CD4-positive, alpha-beta T cell treated with Interleukin-1 beta for 1 hour (primary cell): ENCODE data around the gene PRSS50.

Experiments
- DNase-seq, 2 donors: peaks; one replicate each; pipeline ENCODE4 v3.0.0-alpha.2; 2020 to 2022

Gene PRSS50

DNA sequence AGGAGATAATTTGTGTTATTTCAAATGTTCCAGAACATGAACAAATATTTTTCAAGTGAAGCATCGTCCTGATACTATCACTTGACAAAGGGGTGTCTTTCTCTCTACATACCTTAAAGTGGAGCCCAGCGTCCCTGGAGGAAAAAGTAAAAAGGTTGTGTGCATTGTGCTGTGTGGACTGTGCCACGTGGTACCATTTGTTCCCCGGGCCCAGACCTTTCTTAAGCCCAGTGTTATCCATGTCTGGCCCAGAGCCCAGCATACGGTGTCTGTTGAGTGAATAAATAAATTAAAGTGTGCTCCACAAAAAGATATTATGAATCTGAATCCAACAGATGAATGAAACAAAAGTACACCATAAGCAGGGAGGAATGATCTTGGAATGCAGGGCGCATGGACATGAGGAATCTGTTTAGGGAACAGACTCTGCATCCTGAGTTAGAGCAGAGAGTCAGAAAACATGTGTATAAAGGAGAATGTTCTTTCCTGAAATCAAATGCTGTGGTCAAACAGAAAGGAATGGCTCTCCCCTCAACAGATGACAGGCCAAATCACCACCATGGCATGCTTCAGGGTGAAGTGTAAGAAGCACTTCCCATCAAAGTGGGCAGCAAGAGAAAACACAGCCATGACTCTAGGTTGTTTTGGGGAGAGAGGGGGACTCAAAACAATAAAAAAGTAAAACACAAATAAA lies 8.1 kb upstream of the PRSS50 start:
- no peak for DNase-seq

DNA sequence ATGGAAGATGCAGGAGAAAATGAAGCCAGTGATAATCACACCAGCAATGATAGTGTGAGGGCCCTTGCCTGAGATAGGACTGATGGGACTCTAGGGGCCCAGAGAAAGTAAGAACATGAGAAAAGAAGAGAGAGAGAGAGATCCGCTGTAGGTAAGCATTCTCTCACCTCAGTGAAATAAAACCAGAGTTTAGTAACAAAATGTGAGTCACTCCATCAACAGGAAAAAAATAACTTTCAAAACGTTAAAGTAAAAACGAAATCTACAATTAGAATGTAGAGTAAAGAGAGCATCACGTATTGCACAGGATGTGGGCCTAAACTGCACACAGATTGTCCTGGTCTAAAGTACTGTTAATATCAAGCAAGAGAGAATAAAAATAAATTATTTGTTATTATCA lies 6.8 kb upstream of the PRSS50 start:
- DNase-seq = no peak

- DNase-seq = no peak
These were observed 4.8 kb upstream of the PRSS50 start for GRCh38 chr3:46722443-46722842.

- DNase-seq = no peak
These were observed 3.3 kb upstream of the PRSS50 start for GRCh38 chr3:46721009-46721408.

DNA sequence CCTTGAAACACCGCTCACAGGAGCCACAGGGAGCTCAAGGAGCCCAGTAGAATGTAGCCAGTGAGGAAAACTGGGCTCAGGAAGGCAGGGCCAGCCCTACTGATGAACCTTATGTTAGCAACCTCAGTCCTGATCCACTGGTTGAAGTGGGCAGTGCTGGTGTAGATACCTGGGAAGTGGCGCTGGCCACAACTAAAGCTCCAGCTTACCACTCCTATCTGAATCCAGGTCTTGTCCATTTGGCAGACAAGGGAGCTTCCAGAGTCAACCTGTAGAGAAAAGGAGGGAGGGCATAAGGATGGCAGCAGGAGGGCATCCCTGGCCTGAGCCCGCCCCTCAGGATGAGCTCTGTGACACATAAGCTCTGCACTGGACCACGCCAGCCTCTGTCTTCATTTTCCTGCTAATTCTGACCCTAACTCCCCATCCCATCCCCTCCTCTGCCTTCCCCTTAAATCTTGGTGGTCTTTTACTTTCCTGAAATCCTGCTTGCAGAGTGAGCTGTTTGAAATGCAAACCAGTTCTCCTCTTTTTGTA lies 2.1 kb upstream of the PRSS50 start:
- DNase-seq = no peak

DNA sequence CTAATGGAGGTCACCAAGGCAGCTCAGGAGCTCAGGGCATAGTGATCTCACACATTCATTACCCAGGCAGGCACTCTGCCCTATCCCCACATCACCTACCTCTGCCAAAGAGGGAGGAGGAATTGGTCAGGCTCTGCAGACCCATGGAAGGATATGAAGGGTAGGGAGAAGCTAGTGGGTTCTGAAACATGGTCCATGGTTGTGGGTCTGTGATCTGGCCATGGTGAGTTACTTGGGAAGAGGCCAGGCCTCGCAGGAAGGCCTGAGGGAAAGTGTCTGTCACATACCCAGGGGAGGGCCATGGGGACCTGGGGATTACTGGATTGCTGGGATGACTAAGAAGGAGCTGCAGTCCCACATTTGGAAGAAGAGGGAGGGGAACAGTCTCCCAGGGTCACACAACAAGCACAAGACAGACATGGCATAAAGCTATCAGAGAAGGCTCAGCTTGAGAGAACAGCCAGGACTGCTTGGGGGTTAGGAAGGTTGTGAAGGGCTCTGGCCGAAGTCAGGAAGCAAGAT lies 1.4 kb upstream of the PRSS50 start:
- no peak for DNase-seq

DNA sequence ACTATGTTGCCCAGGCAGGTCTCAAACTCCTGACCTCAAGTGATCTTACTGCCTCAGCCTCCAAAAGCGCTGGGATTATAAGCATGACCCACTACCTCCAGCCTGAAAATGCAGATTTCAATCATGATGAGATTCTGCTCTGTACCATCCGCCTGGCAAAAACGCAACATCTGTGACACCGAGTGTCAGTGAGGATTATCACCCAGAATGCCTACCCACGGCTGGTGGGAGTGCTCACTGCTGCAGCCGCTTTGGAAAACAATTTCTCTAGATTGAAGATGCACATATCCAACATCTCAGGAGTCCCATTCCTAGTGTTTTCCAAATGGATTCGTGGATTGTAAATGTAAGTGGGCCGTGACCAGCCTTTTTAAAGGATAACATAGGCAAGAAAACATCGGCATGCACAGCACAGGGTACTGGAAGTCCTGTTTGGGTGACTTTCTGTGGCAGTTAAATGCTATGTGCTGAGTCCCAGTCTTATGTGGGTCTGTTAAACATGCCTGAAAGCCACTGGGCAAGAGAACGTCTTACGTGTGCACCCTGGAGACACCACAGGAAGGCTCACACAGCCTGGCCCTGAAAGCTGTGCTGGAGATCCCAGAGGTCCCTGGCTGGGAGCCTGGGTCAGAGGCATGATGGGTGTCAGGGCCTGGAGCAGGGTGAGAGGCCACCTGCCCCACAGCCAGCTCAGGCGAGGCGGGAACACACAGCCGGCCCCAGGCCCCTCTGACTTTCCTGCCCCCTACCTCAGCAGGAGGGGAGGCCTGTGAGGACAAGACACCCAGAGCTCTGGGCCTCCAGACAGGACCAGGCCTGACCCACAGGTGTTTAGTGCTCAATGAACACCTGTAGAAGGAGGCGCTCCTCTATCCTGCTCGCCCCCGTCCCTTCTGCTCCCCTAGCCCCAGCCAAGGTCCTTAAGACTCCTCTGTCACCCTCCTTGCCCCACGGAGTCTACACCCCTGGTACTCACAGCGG lies 918 bp downstream of the PRSS50 start:
- no peak for DNase-seq

GRCh38 chr3:46715507-46716175 lies 2.0 kb downstream of the PRSS50 start:
- DNase-seq = no peak

GRCh38 chr3:46714728-46715506 lies 2.8 kb downstream of the PRSS50 start:
- no peak for DNase-seq

GRCh38 chr3:46713898-46714552 lies 3.6 kb downstream of the PRSS50 start:
- no peak for DNase-seq

- DNase-seq = no peak
These were observed 4.4 kb downstream of the PRSS50 start for GRCh38 chr3:46713050-46713897.

- no peak for DNase-seq
These were observed 5.2 kb downstream of the PRSS50 start for GRCh38 chr3:46712191-46713049.

DNA sequence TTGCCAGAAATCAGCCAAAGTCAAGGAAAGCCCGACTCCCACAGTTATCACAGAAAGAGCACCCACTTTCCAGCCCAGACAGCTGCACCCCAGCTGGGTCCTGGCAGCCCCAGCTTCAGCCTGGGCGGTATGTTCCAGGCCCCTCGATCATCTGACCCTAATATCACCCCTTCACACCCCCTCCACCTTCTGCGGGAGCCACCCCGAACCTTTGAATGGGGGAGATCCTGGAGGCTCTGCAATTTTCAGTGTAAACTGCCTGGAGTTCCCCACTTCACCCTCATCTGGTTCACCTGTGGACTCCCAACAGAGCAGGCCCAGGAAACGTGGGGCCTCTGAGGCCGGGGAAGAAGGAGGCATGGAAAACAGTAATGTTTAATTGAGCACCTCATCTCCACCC lies 5.9 kb downstream of the PRSS50 start:
- DNase-seq = no peak

DNA sequence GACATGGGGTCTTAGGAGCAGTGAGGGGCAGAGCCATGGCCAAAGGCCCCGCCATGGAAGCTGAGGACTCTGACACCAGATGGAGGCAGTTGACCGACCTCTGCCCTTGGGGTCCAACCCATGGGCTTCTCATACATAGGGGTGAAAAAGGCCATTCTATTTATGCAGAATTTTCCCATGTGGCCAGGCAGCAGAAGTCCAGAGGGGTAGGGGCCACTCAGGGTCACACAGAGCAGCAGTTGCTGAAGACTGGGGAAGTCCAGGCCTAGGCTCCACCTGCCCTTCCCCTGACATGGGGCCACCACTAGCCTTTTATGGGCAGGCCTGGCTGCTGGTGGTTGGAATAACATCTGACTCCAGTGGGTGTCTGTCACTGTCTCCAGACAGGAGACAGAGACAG lies 6.4 kb downstream of the PRSS50 start:
- DNase-seq = no peak

GRCh38 chr3:46710671-46711295 lies 6.9 kb downstream of the PRSS50 start:
- DNase-seq = no peak

DNA sequence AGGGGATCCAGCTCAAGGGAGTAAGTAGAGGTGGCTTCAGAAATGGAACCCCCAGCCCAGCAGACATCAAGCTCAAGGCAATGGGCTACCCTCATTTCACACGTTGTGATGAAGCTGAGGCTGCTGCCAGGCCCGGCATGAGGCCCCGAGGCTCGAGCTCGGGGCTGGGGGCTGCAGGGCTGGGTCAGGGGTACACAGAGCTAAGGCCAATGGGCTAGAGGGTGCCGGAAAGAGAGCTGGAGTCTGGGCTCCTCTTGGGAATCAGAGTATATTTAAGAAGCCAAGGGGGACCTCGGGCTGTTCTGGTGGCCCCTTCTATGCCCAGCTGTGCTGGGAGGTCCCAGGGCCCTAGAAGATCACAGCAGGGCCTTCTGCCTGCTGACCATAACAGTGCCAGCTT lies 7.4 kb downstream of the PRSS50 start:
- DNase-seq = no peak

- DNase-seq = no peak
These were observed 7.9 kb downstream of the PRSS50 start for GRCh38 chr3:46709721-46710120.

DNA sequence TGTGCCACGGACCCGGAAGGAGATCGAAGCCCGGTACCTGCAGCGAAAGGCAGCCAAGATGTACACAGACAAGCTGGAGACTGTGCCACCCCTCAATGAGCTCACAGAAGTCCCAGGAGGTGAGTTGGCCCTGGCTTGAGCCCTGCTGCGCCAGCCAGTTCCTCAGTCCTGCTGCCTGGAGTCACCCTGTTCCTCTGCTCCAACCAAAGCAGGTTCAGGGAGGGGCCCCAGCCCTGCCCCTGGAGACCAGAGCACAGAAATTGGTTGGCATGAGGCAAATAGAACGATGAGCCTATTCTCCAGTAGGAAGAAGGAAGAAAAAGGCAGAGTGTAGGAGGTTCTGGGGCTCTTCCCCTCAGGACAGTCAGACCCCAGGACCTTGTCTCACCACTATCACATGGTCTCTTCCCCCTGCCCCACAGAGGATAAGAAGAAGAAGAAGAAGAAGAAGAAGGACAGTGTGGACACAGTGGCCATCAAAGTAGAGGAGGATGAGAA lies 8.5 kb downstream of the PRSS50 start:
- no peak for DNase-seq
